Measurements from ENCODE around the gene PPT1. TPM values are rescaled to one million over a fixed set of nuclear protein-coding genes. Genes with fewer than 3 reads are reported as not detected.

PPT1 gene
- total and polyA plus RNA-seq, 2 of the 8 experiments (the other 6 are each of a cell fraction or from before 2014, with no cell fraction given), result 77.1 to 150 TPM

DNA sequence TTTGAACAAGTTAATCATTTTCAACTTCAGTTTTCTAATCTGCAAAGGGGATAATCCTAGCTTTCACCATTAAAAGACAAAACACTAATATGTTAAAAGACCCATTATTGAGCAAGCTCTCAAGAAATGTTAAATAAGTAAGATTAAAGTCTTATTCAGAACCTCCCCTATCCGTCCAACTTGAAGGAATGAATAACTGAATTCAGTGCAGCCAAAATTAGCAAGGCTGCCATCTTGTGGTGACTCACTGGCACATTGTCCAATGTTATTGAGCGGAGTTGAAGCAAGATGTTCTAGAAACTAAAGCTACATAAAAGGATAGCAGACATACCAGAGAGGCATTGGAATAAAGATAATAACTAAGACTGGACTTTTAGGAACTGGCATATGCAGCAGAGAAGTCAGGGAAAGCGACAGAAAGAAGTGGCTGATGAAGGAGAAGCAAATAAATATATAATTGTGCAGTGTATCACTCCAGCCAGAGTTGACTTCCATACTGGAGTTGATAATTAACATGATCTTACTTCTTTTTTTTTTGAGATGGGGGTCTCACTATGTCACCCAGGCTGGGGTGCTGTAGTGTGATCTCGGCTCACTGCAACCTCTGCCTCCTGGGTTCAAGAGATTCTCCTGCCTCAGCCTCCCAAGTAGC lies 64.7 kb downstream of the PPT1 start:
- peak; percentile 65 for FAIRE-seq
- no peaks in the 10 kb centered on the region for H3K9me3 ChIP-seq (ENCODE audit: insufficient read depth in 2 of 2, low read depth in 1 of 2, low read length in 1 of 2)
- H3K4me1 ChIP-seq (replicated peaks in 1 of 4; ENCODE audit: control insufficient read depth in 3 of 4, insufficient read depth in 4 of 4, low read length in 3 of 4), result no peaks in the 10 kb centered on the region
- H2BK20ac ChIP-seq (ENCODE audit: low read length), result no peak overlapping the region
- ChIA-PET POLR2A (ENCODE audit: partially characterized antibody) (interaction anchor here (0.6 to 1.1 kb wide), 4 partner anchors 76 to 243 kb away, joined by 3 read pairs; partner anchors contain the start of gene TRIT1), CTCF (ENCODE audit: partially characterized antibody) (interaction anchor here (0.6 to 9.1 kb wide), 45 partner anchors 8 to 1030 kb away, joined by 3 to 134 read pairs (median 4); partner anchors contain the start of gene MYCL)
- H3K4me2 ChIP-seq (ENCODE audit: insufficient read depth in 1 of 2, low read depth in 2 of 2, low read length in 2 of 2), result no peak overlapping the region
- H3K56ac ChIP-seq (replicated peaks; ENCODE audit: insufficient read length, low read depth, low read length), result no peak overlapping the region
- H2BK12ac ChIP-seq (ENCODE audit: low read depth, low read length), result no peak overlapping the region
- H2BK15ac ChIP-seq (ENCODE audit: low read length), result no peak overlapping the region
- H4K20me1 ChIP-seq (replicated peaks in 1 of 2; ENCODE audit: control insufficient read depth in 1 of 2, insufficient read depth in 2 of 2, low read length in 2 of 2), result no peaks in the 10 kb centered on the region
- no peak overlapping the region for H3K27ac ChIP-seq (ENCODE audit: low read depth, low read length)
- no peak overlapping the region for H4K8ac ChIP-seq (ENCODE audit: extremely low read depth, insufficient read depth, low read length)
- H3K9ac ChIP-seq (replicated peaks in 1 of 4; ENCODE audit: extremely low read depth in 1 of 4, low read depth in 3 of 4, low read length in 3 of 4), result no peak overlapping the region
- DNase-seq (ENCODE audit: low read depth in 1 of 2, low spot score in 2 of 2), result no peak
- peaks cover 2% of the 10 kb centered on the region; the same call in 1 of the 2 replicates for H3K23me2 ChIP-seq (ENCODE audit: low read depth, low read length)
- H2BK5ac ChIP-seq (ENCODE audit: low read depth, low read length), result no peak overlapping the region
- TF ChIP-seq ZNF274 (IDR thresholded peaks at IDR 0.05; ENCODE audit: borderline replicate concordance, extremely low read depth, low read length), result no peak
- TF ChIP-seq RAD21 (IDR thresholded peaks at IDR 0.05 in 1 of 2, conservative IDR thresholded peaks at IDR 0.05 in 1 of 2; ENCODE audit: low read depth in 2 of 2, low read length in 2 of 2), result peak; percentile 71 to 76
- TF ChIP-seq JUND (IDR thresholded peaks at IDR 0.05; ENCODE audit: low read length), result peak; percentile 31; the same call in 1 of the 2 replicates
- TF ChIP-seq SRF (IDR thresholded peaks at IDR 0.05; ENCODE audit: low read depth, low read length), result no peak
- no peak for TF ChIP-seq CREB1 (IDR thresholded peaks at IDR 0.05)
- TF ChIP-seq EP300 (IDR thresholded peaks at IDR 0.05; ENCODE audit: borderline replicate concordance in 1 of 2, low read depth in 2 of 2, low read length in 2 of 2), result no peak
- TF ChIP-seq RFX5 (IDR thresholded peaks at IDR 0.05; ENCODE audit: borderline replicate concordance, low read depth, low read length), result no peak
- TF ChIP-seq, protein P1, sequence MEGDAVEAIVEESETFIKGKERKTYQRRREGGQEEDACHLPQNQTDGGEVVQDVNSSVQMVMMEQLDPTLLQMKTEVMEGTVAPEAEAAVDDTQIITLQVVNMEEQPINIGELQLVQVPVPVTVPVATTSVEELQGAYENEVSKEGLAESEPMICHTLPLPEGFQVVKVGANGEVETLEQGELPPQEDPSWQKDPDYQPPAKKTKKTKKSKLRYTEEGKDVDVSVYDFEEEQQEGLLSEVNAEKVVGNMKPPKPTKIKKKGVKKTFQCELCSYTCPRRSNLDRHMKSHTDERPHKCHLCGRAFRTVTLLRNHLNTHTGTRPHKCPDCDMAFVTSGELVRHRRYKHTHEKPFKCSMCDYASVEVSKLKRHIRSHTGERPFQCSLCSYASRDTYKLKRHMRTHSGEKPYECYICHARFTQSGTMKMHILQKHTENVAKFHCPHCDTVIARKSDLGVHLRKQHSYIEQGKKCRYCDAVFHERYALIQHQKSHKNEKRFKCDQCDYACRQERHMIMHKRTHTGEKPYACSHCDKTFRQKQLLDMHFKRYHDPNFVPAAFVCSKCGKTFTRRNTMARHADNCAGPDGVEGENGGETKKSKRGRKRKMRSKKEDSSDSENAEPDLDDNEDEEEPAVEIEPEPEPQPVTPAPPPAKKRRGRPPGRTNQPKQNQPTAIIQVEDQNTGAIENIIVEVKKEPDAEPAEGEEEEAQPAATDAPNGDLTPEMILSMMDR (IDR thresholded peaks at IDR 0.05; ENCODE audit: control extremely low read depth in 1 of 3, insufficient read depth in 1 of 3, low read depth in 1 of 3, low read length in 3 of 3), result peak in 2 of 3 experiments; percentile 67 to 73; a peak in 3 of 4 replicates
- TF ChIP-seq SP1 (IDR thresholded peaks at IDR 0.05; ENCODE audit: low read depth, low read length), result no peak
- WGBS, 2 experiments (ENCODE audit: extremely low coverage in 1 of 2, insufficient coverage in 1 of 2, insufficient read length in 1 of 2, insufficient replicate concordance in 2 of 2, low coverage in 1 of 2, low lambda C conversion rate in 2 of 2, missing lambda C conversion rate in 1 of 2), result 50% methylated on average over 4 of the region's 4 CpGs; no CpG with 5 or more reads in 1 of the 2 experiments
- H3K79me1 ChIP-seq (ENCODE audit: low read depth, low read length), result no peaks in the 10 kb centered on the region
- no peak overlapping the region for H2AK5ac ChIP-seq (ENCODE audit: low read depth, low read length)
- H3K4me3 ChIP-seq (ENCODE audit: extremely low read depth in 1 of 4, insufficient read depth in 2 of 4, low read depth in 3 of 4, low read length in 4 of 4), result no peak overlapping the region
- no peak overlapping the region for H4K5ac ChIP-seq (ENCODE audit: insufficient read length, low read depth, low read length)
- no peaks in the 10 kb centered on the region for H3K79me2 ChIP-seq (ENCODE audit: control insufficient read depth in 1 of 2, insufficient read depth in 2 of 2, low read length in 2 of 2)
- no peaks in the 10 kb centered on the region for H3K36me3 ChIP-seq (ENCODE audit: control insufficient read depth in 2 of 4, insufficient read depth in 4 of 4, low read length in 3 of 4)
- no peaks in the 10 kb centered on the region for H3K27me3 ChIP-seq (replicated peaks in 1 of 4; ENCODE audit: control insufficient read depth in 3 of 4, extremely low read depth in 1 of 4, insufficient read depth in 3 of 4, low read length in 3 of 4)
- no peak overlapping the region for H3K4ac ChIP-seq (replicated peaks; ENCODE audit: insufficient read length, low read depth, low read length)
- H3K23ac ChIP-seq (ENCODE audit: insufficient read length), result no peak overlapping the region
- H3K14ac ChIP-seq (ENCODE audit: insufficient read length), result no peak overlapping the region
- H2BK120ac ChIP-seq (replicated peaks; ENCODE audit: low read depth, low read length), result no peak overlapping the region
- H3K18ac ChIP-seq (ENCODE audit: extremely low read depth, low read length), result no peak overlapping the region
- H2AFZ ChIP-seq (ENCODE audit: low read length), result no peak overlapping the region
- H4K91ac ChIP-seq (replicated peaks; ENCODE audit: insufficient read length, low read length), result no peak overlapping the region

Data from H1 (cell line).